HepG2 (cell line): Measurements from ENCODE around the gene CNTN5. TPM values are rescaled to one million over a fixed set of nuclear protein-coding genes. Genes with fewer than 3 reads are reported as not detected.

ENCODE experiments used
- ATAC-seq: fragments of 200-7000 bp; cut with Tn5 transposase; 3 replicates; pipeline ENCODE4 v1.9.1; 2020; ENCODE audit warnings: mild to moderate bottlenecking, moderate library complexity
- BruUV-seq: library from RNA; stranded (reverse); fragments of 400-500 nt; replicated peaks from 2 replicates; lab custom pipeline; 2021; lab: Mats Ljungman, UMichigan
- CTCF ChIA-PET: fragments of 300-600 bp; formaldehyde crosslinking; extraction: SDS; loops from one replicate; lab custom pipeline; 2021; ENCODE audit warnings: low total read pairs, inconsistent platforms, low intra/inter-chr PET ratio; lab: Yijun Ruan, JAX
- POLR2A ChIA-PET: fragments of 350-600 bp; sonication (Branson Sonifier 250); formaldehyde crosslinking; loops from one replicate; lab custom pipeline; 2020; ENCODE audit warnings: antibody characterized with exemption, inconsistent platforms; lab: Yijun Ruan, JAX
- DNase-seq: peaks from one replicate; pipeline ENCODE4 v3.0.0-alpha.2; 2015; ENCODE audit warnings: low spot score
- FAIRE-seq: peaks from 3 replicates; lab custom pipeline; 2011; peaks lifted over from hg19 to GRCh38; lab: Jason Lieb, UNC
- H2AFZ ChIP-seq: one replicate; pipeline ENCODE4 v1.6.1; 2011; ENCODE audit warnings: low read length, inconsistent platforms
- H3K27ac ChIP-seq: fragments of 300-600 bp; 3 replicates; pipeline ENCODE4 v1.8.0; 2011; ENCODE audit warnings: mixed run types, mild to moderate bottlenecking, mixed read lengths, low read length, inconsistent platforms; ENCODE audit not compliant: insufficient read depth; ENCODE audit errors: extremely low read length
- H3K27me3 ChIP-seq, 2 experiments: fragments of 200-600 bp in 1 of 2; 2 replicates in 1 of 2; 3 replicates in 1 of 2; pipeline versions ENCODE4 v1.6.0 to v1.8.0; 2011; ENCODE audit warnings: low read length in 2 of 2, mild to moderate bottlenecking in 2 of 2, moderate library complexity in 2 of 2, inconsistent platforms in 1 of 2; ENCODE audit not compliant: insufficient read depth in 2 of 2, control insufficient read depth in 1 of 2
- H3K36me3 ChIP-seq, 2 experiments: fragments of 200-600 bp in 1 of 2; replicated peaks in 1 of 2; 2 replicates in 1 of 2; 3 replicates in 1 of 2; pipeline versions ENCODE4 v1.5.1 to v1.8.0; 2011; ENCODE audit warnings: low read length in 2 of 2, inconsistent platforms in 1 of 2; ENCODE audit not compliant: insufficient read depth in 2 of 2, control insufficient read depth in 1 of 2
- H3K4me1 ChIP-seq: 2 replicates; pipeline ENCODE4 v1.5.1; 2012; ENCODE audit warnings: low read length, inconsistent platforms; ENCODE audit not compliant: insufficient read depth
- H3K4me2 ChIP-seq: 2 replicates; pipeline ENCODE4 v1.6.0; 2011; ENCODE audit warnings: low read depth, low read length, inconsistent platforms
- H3K4me3 ChIP-seq, 3 experiments: fragments of 200-600 bp in 1 of 3; sonication (generic), shearing (Covaris generic) in 1 of 3; replicated peaks in 1 of 3; 2 replicates each; pipeline ENCODE4 v1.5.1; 2011 to 2016; ENCODE audit warnings: low read length in 3 of 3, inconsistent platforms in 2 of 3, low read depth in 2 of 3, mild to moderate bottlenecking in 2 of 3, control low read depth in 1 of 3, mixed read lengths in 1 of 3; ENCODE audit not compliant: insufficient read depth in 1 of 3
- H3K79me2 ChIP-seq: one replicate; pipeline ENCODE4 v1.6.1; 2011; ENCODE audit warnings: low read length, inconsistent platforms; ENCODE audit not compliant: insufficient read depth
- H3K9ac ChIP-seq: 2 replicates; pipeline ENCODE4 v1.6.0; 2011; ENCODE audit warnings: mild to moderate bottlenecking, low read depth, low read length, inconsistent platforms; ENCODE audit not compliant: insufficient read depth
- H3K9me3 ChIP-seq: 2 replicates; pipeline ENCODE4 v1.5.1; 2012; ENCODE audit warnings: mild to moderate bottlenecking, low read length
- H4K20me1 ChIP-seq: 2 replicates; pipeline ENCODE4 v1.6.0; 2011; ENCODE audit warnings: inconsistent platforms, mild to moderate bottlenecking, low read length, moderate library complexity; ENCODE audit not compliant: insufficient read depth
- CHD2 ChIP-seq: IDR thresholded peaks from 2 replicates; pipeline ENCODE4 v1.6.1; 2011; ENCODE audit warnings: low read depth, low read length, improper control_type of control experiment
- HMGXB4 ChIP-seq, 2 experiments: sonication (generic) in 1 of 2; formaldehyde crosslinking in 1 of 2; IDR thresholded peaks; 2 replicates each; pipeline versions ENCODE4 v1.4.0 to v1.6.1; 2018 to 2020; ENCODE audit warnings: missing genetic modification reagents in 2 of 2, borderline replicate concordance in 1 of 2, low read depth in 1 of 2, mild to moderate bottlenecking in 1 of 2, missing biosample characterization in 1 of 2
- NRL ChIP-seq: sonication (generic); formaldehyde crosslinking; IDR thresholded peaks from 2 replicates; pipeline ENCODE4 v1.5.0; 2020; ENCODE audit warnings: missing genetic modification reagents, mild to moderate bottlenecking, moderate library complexity, borderline replicate concordance
- SMYD3 ChIP-seq: sonication (generic); formaldehyde crosslinking; IDR thresholded peaks from 2 replicates; pipeline ENCODE4 v1.8.1; 2023; ENCODE audit warnings: mild to moderate bottlenecking, missing genetic modification reagents
- TAF1 ChIP-seq: sonication (generic); formaldehyde crosslinking; IDR thresholded peaks from 2 replicates; pipeline ENCODE4 v1.4.0; 2020; ENCODE audit warnings: missing genetic modification reagents
- THAP8 ChIP-seq: sonication (generic); formaldehyde crosslinking; IDR thresholded peaks from 2 replicates; pipeline ENCODE4 v1.5.1; 2020; ENCODE audit warnings: missing genetic modification reagents, mild to moderate bottlenecking, borderline replicate concordance
- ZBTB42 ChIP-seq: sonication (generic); formaldehyde crosslinking; IDR thresholded peaks from 2 replicates; pipeline ENCODE4 v1.5.0; 2020; ENCODE audit warnings: mild to moderate bottlenecking, missing genetic modification reagents
- ZNF3 ChIP-seq: IDR thresholded peaks from 2 replicates; pipeline ENCODE4 v1.7.0; 2017; ENCODE audit warnings: inconsistent platforms
- ZNF329 ChIP-seq: sonication (generic); formaldehyde crosslinking; IDR thresholded peaks from 2 replicates; pipeline ENCODE4 v1.9.0; 2021; ENCODE audit warnings: low read depth, mild to moderate bottlenecking, missing genetic modification reagents
- ZNF362 ChIP-seq: sonication (generic); formaldehyde crosslinking; IDR thresholded peaks from 2 replicates; pipeline ENCODE4 v1.4.0; 2020; ENCODE audit warnings: missing genetic modification reagents, mild to moderate bottlenecking, borderline replicate concordance
- ZNF841 ChIP-seq: sonication (generic); formaldehyde crosslinking; IDR thresholded peaks from 2 replicates; pipeline ENCODE4 v1.8.1; 2023; ENCODE audit warnings: missing genetic modification reagents, borderline replicate concordance
- ZSCAN29 ChIP-seq: sonication (generic); formaldehyde crosslinking; conservative IDR thresholded peaks from 2 replicates; pipeline ENCODE4 v1.4.0; 2020; ENCODE audit warnings: mild to moderate bottlenecking, missing genetic modification reagents
- WGBS: methylation state at CpG from one replicate; pipeline ENCODE4 v1.1.6; 2017; ENCODE audit warnings: low lambda C conversion rate; 5-methylcytosine and 5-hydroxymethylcytosine counted together
- in situ Hi-C: cut with HindIII; loops from 2 replicates; pipeline ENCODE4 v1.10.0; 2017; ENCODE audit warnings: low pct_unique_long_range_greater_than_20kb; ENCODE audit not compliant: extremely low pct_ligation_motif_present
- intact Hi-C: fragments of 100-400 bp; cut with micrococcal nuclease; formaldehyde crosslinking; loops from one replicate; pipeline ENCODE4 v1.10.0; 2022; ENCODE audit not compliant: unreplicated experiment
- polyA plus RNA-seq, 8 experiments: library from polyadenylated mRNA; depleted of rRNA in 3 of 8; stranded (reverse) in 7 of 8; unstranded in 1 of 8; fragments of >200 nt; fragmentation: Illumina TruSeq in 4 of 8; extraction: Trizol in 4 of 8; gene quantifications; 2 replicates each; pipeline versions ENCODE4 v1.2.1 to v1.2.3, GENCODE V29; 2011 to 2016; ENCODE audit warnings: low read depth in 4 of 8, missing spikeins in 1 of 8, mixed read lengths in 1 of 8; ENCODE audit not compliant: insufficient read depth in 1 of 8
- total RNA-seq, 5 experiments: library from RNA; depleted of rRNA; stranded (reverse); fragments of >200 nt; fragmentation: Illumina TruSeq; extraction: Trizol; gene quantifications; 2 replicates each; pipeline ENCODE4 v1.2.3, GENCODE V29; 2016; ENCODE audit warnings: low read depth in 1 of 5
- TF ChIP-seq, protein P1 (sequence below), 2 experiments: sonication (generic) in 1 of 2; formaldehyde crosslinking in 1 of 2; IDR thresholded peaks; 2 replicates each; pipeline versions ENCODE4 v1.5.1 to v1.6.1; 2011 to 2020; ENCODE audit warnings: borderline replicate concordance in 1 of 2, low read depth in 1 of 2, low read length in 1 of 2, mild to moderate bottlenecking in 1 of 2, missing genetic modification reagents in 1 of 2, moderate library complexity in 1 of 2
- TF ChIP-seq, protein P2 (sequence below): sonication (generic); formaldehyde crosslinking; IDR thresholded peaks from 2 replicates; pipeline ENCODE4 v1.8.0; 2022; ENCODE audit warnings: mild to moderate bottlenecking, missing genetic modification reagents, moderate library complexity
- TF ChIP-seq, protein P3 (sequence below): sonication (generic); formaldehyde crosslinking; IDR thresholded peaks from 2 replicates; pipeline ENCODE4 v1.4.0; 2020; ENCODE audit warnings: missing genetic modification reagents

CNTN5 gene
- total and polyA plus RNA-seq, 2 of the 13 experiments (the other 11 are each of a cell fraction or from before 2014, with no cell fraction given): not detected

DNA sequence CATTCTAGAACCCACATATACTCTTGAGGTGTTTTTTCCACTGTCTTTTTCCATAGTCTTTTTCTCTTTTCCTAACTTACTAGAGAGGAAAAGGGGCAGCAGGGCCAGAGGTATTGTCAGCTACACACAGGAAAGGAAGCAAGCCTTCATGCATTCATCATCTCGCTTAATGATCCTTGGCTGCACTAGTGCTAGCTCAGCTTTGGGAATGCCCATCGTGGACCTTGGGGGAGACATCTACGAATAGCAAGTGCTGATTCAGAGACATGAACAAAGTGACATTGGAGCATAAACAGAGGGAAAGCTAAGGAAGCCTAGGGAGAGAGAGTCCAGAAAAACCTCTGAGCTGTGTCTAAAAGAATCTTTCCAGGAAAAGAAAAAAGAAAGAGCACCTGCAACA lies 1200.1 kb downstream of the CNTN5 start:
- Histone ChIP-seq H2AFZ (no peak overlapping the region), H3K4me2 (no peak overlapping the region), H3K36me3 (no peaks in the 10 kb centered on the region), H3K9ac (no peak overlapping the region), H3K4me3 (no peak overlapping the region), H3K4me1 (no peaks in the 10 kb centered on the region), H3K27me3 (no peaks in the 10 kb centered on the region), H3K9me3 (no peaks in the 10 kb centered on the region), H3K27ac (no peak overlapping the region), H3K79me2 (no peaks in the 10 kb centered on the region), H4K20me1 (no peaks in the 10 kb centered on the region)
- no peak for FAIRE-seq
- in situ Hi-C loops (no loop called here), intact Hi-C loops (no loop called here)
- ATAC-seq: no peak
- ChIA-PET POLR2A (no interaction called here), CTCF (no interaction called here)
- no peak for DNase-seq
- BruUV-seq: no TSS peak
- 0% methylated on average over 3 of the region's 3 CpGs for WGBS
- TF ChIP-seq SMYD3 (CRISPR knock-in tag) (no peak), ZNF3 (CRISPR knock-in tag) (no peak), ZBTB42 (CRISPR knock-in tag) (no peak), ZNF329 (CRISPR knock-in tag) (no peak), TAF1 (CRISPR knock-in tag) (no peak), CHD2 (no peak), NRL (CRISPR knock-in tag) (no peak), HMGXB4 (CRISPR knock-in tag; IDR thresholded peaks at IDR 0.05; ENCODE audit: borderline replicate concordance in 1 of 2, low read depth in 1 of 2) (no peak), THAP8 (no peak), ZNF841 (CRISPR knock-in tag) (no peak), ZSCAN29 (CRISPR knock-in tag) (no peak), ZNF362 (no peak)
- TF ChIP-seq, protein P1, sequence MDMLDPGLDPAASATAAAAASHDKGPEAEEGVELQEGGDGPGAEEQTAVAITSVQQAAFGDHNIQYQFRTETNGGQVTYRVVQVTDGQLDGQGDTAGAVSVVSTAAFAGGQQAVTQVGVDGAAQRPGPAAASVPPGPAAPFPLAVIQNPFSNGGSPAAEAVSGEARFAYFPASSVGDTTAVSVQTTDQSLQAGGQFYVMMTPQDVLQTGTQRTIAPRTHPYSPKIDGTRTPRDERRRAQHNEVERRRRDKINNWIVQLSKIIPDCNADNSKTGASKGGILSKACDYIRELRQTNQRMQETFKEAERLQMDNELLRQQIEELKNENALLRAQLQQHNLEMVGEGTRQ (IDR thresholded peaks at IDR 0.05; ENCODE audit: low read depth, low read length): no peak
- TF ChIP-seq, protein P1 (CRISPR knock-in tag; IDR thresholded peaks at IDR 0.05; ENCODE audit: borderline replicate concordance): no peak
- TF ChIP-seq, protein P2, sequence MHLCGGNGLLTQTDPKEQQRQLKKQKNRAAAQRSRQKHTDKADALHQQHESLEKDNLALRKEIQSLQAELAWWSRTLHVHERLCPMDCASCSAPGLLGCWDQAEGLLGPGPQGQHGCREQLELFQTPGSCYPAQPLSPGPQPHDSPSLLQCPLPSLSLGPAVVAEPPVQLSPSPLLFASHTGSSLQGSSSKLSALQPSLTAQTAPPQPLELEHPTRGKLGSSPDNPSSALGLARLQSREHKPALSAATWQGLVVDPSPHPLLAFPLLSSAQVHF (CRISPR knock-in tag): no peak
- TF ChIP-seq, protein P3, sequence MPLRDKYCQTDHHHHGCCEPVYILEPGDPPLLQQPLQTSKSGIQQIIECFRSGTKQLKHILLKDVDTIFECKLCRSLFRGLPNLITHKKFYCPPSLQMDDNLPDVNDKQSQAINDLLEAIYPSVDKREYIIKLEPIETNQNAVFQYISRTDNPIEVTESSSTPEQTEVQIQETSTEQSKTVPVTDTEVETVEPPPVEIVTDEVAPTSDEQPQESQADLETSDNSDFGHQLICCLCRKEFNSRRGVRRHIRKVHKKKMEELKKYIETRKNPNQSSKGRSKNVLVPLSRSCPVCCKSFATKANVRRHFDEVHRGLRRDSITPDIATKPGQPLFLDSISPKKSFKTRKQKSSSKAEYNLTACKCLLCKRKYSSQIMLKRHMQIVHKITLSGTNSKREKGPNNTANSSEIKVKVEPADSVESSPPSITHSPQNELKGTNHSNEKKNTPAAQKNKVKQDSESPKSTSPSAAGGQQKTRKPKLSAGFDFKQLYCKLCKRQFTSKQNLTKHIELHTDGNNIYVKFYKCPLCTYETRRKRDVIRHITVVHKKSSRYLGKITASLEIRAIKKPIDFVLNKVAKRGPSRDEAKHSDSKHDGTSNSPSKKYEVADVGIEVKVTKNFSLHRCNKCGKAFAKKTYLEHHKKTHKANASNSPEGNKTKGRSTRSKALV: no peak
